Right atrium auricular region (tissue), 2 donors: Measurements from ENCODE around the gene TMEM163. TPM values are rescaled to one million over a fixed set of nuclear protein-coding genes. Genes with fewer than 3 reads are reported as not detected.
A peak's percentile ranks its signal among the peaks of the same experiment; 100 is the strongest.

Source experiments
- DNase-seq: peaks from one replicate; pipeline ENCODE4 v3.0.0-alpha.2; 2019; ENCODE audit warnings: low spot score
- H3K27ac ChIP-seq, 2 donors: fragments of 200-600 bp; sonication (generic); 1 replicate in 1 of 2; 2 replicates in 1 of 2; pipeline ENCODE4 v1.5.1; 2016 to 2019
- H3K27me3 ChIP-seq, 2 donors: fragments of 200-600 bp; sonication (generic); one replicate each; pipeline versions ENCODE4 v1.5.1 to v1.6.0; 2017 to 2019
- H3K36me3 ChIP-seq: fragments of 200-600 bp; sonication (generic); one replicate; pipeline ENCODE4 v1.5.1; 2016
- H3K4me1 ChIP-seq, 2 donors: fragments of 200-600 bp; sonication (generic); one replicate each; pipeline versions ENCODE4 v1.5.1 to v1.6.0; 2017 to 2019
- H3K4me3 ChIP-seq, 2 donors: fragments of 200-600 bp; sonication (generic); 1 replicate in 1 of 2; 2 replicates in 1 of 2; pipeline ENCODE4 v1.5.1; 2017 to 2019; ENCODE audit warnings: mild to moderate bottlenecking in 1 of 2, moderate library complexity in 1 of 2
- H3K9me3 ChIP-seq, 2 donors: fragments of 200-600 bp; sonication (generic); one replicate each; pipeline ENCODE4 v1.5.1; 2019
- CTCF ChIP-seq, 2 donors: fragments of 200-600 bp; sonication (generic); IDR thresholded peaks; one replicate each; pipeline ENCODE4 v1.5.1; 2019; ENCODE audit warnings: antibody characterized with exemption in 2 of 2
- total RNA-seq, 2 donors: library from RNA; depleted of rRNA; stranded (reverse); fragments of >200 nt; gene quantifications; one replicate each; pipeline ENCODE4 v1.1.0, GENCODE V29; 2016

The TMEM163 gene
- total RNA-seq, 2 donors from 2014 or later = 3.1 to 8.9 TPM

GRCh38 chr2:134690629-134691215 is 28.1 kb downstream of the TMEM163 start:
- no peak overlapping the region for H3K4me3 ChIP-seq
- H3K9me3 ChIP-seq = no peaks in the 10 kb centered on the region
- DNase-seq = no peak
- no peaks in the 10 kb centered on the region for H3K4me1 ChIP-seq
- no peak for TF ChIP-seq CTCF (IDR thresholded peaks at IDR 0.05)
- no peak overlapping the region for H3K27ac ChIP-seq
- H3K27me3 ChIP-seq = no peaks in the 10 kb centered on the region
- H3K36me3 ChIP-seq = no peaks in the 10 kb centered on the region

- no peaks in the 10 kb centered on the region for H3K4me1 ChIP-seq
- no peak for DNase-seq
These were observed 29.5 kb downstream of the TMEM163 start for GRCh38 chr2:134689315-134689714.

GRCh38 chr2:134685967-134686366 is 32.8 kb downstream of the TMEM163 start:
- Histone ChIP-seq H3K4me3 (no peak overlapping the region), H3K27me3 (no peaks in the 10 kb centered on the region), H3K4me1 (peaks cover 0 to 19% of the 10 kb centered on the region in 2 donors), H3K27ac (no peak overlapping the region), H3K36me3 (no peaks in the 10 kb centered on the region), H3K9me3 (no peaks in the 10 kb centered on the region)
- DNase-seq = no peak
- TF ChIP-seq CTCF (IDR thresholded peaks at IDR 0.05) = no peak

More at GRCh38 chr2:134689315-134689714, 29.5 kb downstream of the TMEM163 start:
- Histone ChIP-seq H3K27ac (no peak overlapping the region), H3K36me3 (no peaks in the 10 kb centered on the region), H3K9me3 (no peaks in the 10 kb centered on the region), H3K27me3 (no peaks in the 10 kb centered on the region), H3K4me3 (no peak overlapping the region)
- TF ChIP-seq CTCF (IDR thresholded peaks at IDR 0.05) = no peak

GRCh38 chr2:134683561-134684112 is 35.2 kb downstream of the TMEM163 start:
- no peak for DNase-seq
- Histone ChIP-seq H3K4me1 (peaks cover 0 to 23% of the 10 kb centered on the region in 2 donors), H3K27me3 (no peaks in the 10 kb centered on the region), H3K4me3 (no peak overlapping the region), H3K36me3 (no peaks in the 10 kb centered on the region), H3K27ac (peak overlapping the region in 1 of 2 donors; percentile 2), H3K9me3 (no peaks in the 10 kb centered on the region)
- no peak for TF ChIP-seq CTCF (IDR thresholded peaks at IDR 0.05)

GRCh38 chr2:134682726-134683125 is 36.1 kb downstream of the TMEM163 start:
- no peaks in the 10 kb centered on the region for H3K9me3 ChIP-seq
- no peak overlapping the region for H3K4me3 ChIP-seq
- no peak for DNase-seq
- no peak for TF ChIP-seq CTCF (IDR thresholded peaks at IDR 0.05)
- peaks cover 0 to 29% of the 10 kb centered on the region in 2 donors for H3K4me1 ChIP-seq
- no peaks in the 10 kb centered on the region for H3K27me3 ChIP-seq
- H3K27ac ChIP-seq = no peak overlapping the region
- H3K36me3 ChIP-seq = no peaks in the 10 kb centered on the region

GRCh38 chr2:134681201-134681600 is 37.6 kb downstream of the TMEM163 start:
- Histone ChIP-seq H3K27ac (no peak overlapping the region), H3K9me3 (no peaks in the 10 kb centered on the region), H3K36me3 (no peaks in the 10 kb centered on the region), H3K4me3 (no peak overlapping the region), H3K27me3 (no peaks in the 10 kb centered on the region), H3K4me1 (peaks cover 0 to 37% of the 10 kb centered on the region in 2 donors)
- no peak for TF ChIP-seq CTCF (IDR thresholded peaks at IDR 0.05)
- DNase-seq = no peak
